GM21528 (cell line): ENCODE measurements around the gene SPATA31A6.
"Not testable (repeated sequence)": the region's sequence is repeated elsewhere in the genome, so short reads cannot be mapped to it uniquely, and the experiment has no call there.

ENCODE experiments used
- ATAC-seq: cut with Tn5 transposase; IDR thresholded peaks from one replicate; pipeline ENCODE4 v1.9.1; 2021; ENCODE audit warnings: mild to moderate bottlenecking, moderate library complexity; ENCODE audit not compliant: unreplicated experiment, low FRiP score

Gene SPATA31A6

DNA sequence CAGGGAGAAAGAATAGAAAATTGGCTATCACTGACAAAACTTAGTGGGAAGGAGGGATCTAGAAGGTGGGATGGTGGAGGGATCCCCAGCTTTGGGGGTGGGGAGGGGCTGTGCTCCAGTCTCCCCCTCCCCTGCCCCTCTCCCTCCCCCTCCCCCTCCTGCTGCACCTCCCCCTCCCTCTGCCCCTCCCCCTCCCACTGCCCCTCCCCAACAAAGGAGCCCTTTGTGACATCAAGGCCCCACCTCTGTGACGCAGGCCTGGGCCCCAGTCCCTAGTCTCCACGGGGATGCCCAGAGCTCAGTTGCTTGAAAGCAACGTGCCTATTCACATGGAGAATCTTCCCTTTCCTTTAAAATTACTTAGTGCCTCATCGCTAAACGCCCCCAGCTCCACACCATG is at the start of gene SPATA31A6:
SPATA31A6 (plus strand) TSS at position 301 of the 400 bp plus-strand sequence; CDS start at position 330, 29 bp downstream.
- ATAC-seq, result not testable (repeated sequence)

DNA sequence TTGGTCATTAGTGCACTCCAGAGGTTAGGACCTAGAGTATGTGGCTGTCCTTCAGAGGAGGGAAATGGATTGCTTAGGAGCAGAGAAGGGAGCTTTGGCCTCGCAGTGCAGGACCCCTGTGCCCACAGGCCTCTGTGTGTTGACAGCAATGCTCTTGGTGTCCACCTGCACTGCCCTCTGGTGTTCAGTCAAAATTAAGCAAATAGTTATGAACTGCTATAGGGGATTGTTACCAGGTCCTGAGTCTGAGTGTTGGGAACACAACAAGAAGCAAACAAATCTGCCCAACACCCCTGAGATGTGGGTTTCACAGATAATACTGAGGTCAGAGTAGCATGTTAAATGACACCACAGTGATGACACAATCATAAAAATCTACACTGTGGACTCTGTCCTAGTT is 23.2 kb upstream of the SPATA31A6 start:
- not testable (repeated sequence) for ATAC-seq

DNA sequence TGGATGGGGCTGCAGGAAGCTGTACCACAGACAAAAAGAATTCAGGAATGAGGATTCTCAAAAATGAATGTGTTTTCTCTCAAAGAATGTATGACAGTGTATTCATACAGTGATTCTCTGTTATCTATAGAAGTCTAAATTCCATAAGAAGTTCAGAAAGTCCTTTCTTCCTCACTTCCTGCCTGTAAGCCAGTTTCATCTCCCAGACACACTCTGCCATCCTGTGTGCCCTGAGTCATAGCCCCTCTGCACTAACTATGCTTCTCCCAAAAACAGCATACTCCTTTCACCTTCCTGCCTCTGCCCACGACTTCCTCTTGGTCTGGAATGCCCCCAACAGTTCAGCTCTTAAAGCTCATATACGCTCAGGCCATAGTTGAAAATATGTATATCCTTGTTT is 36.4 kb downstream of the SPATA31A6 start:
- not testable (repeated sequence) for ATAC-seq

DNA sequence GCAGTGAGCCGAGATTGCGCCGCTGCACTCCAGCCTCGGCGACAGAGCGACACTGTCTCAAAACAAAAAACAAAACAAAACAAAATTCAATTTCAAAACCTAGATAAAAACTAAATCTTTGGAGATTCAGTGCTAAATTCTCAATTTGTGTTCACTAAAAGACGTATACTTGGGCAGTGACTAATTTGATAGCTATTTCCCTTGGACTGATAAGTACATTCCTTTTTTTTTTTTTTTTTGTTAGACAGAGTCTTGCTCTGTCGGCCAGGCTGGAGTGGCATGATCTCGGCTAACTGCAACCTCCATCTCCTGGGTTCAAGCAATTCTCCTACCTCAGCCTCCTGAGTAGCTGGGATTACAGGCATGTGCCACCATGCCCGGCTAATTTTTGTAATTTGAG is 39.8 kb downstream of the SPATA31A6 start:
- not testable (repeated sequence) for ATAC-seq

DNA sequence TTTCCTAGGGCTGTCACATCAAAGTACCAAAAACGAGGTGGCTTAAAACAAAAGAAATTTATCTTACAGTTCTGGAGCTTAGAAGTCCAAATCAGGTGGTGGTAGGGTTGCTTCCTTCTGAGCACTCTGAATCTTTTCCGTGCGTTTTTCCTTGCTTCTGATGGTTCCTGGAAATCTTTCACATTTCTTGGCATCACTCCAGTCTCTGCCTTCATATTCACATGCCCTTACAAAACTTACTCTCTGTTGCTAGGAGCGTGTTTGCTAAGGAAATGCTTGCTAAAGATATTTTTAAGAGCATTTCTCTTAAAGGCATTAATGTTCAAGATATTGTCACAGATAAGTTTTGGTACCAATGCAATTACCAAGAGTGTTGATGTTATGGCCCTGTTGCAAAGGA is 49.6 kb downstream of the SPATA31A6 start:
- not testable (repeated sequence) for ATAC-seq

DNA sequence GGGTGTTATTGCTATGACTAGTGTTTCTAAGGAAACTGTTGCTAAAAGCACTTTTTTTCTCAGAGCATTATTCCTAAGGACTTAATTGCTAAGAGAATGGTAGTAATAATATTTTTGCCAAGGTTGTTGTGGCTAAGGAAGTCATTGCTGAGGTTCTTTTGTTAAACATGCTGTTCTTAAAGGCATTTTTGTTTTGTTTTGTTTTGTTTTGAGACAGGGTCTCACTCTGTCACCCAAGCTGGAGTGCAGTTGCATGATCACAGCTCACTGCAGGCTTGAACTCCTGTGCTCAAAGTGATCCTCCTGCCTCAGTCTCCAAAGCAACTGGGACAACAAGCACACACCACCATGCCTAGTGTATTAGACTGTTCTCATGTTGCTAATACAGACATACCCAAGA is 51.2 kb downstream of the SPATA31A6 start:
- not testable (repeated sequence) for ATAC-seq

DNA sequence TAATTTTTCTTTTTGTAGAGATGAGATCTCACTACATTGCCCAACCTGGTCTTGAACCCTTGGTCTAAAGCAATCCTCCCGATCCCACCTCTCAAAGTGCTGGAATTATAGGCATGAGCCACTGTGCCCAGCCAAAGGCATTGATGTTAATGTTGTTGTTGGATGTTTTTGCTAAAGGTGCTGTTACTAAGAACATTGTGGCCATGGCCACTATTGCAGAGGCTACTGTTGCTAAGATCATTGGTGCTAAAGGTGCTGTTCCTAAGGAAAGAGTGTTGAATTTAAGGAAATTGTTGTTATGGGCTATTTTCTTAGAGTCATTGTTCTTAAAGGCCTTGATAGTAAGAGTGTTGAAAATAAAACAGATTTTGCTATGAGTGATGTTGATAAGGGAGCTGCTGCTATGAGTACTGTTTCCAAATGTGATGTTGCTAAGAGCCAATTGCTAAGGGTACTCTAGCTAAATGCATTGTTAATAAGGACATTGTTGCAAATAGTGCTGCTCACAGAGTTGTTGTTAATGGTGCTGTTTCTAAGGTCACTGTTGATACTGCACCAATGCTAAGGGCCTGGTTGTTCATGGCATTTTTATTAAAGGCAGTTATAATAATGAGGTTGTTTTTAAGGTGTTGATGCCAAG is 52.0 kb downstream of the SPATA31A6 start:
- ATAC-seq, result not testable (repeated sequence)

DNA sequence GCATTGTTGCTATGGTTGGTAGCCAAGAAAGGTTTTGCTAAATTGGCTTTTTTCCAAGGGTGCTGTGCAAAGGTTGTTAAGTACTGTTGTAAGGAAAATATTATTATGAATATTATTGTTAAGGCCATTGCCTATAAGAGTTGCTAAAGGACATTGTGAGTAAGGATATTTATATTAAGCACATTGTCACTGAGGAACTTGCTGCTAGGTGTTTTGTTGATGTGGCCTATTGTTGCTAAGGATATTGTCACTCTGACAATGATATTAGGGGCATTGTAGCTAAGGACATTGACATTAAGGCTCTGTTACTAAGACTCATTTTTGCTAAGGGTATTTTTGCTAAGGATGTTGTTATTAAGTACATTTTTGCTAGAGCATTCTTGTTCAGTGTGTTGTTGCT is 52.6 kb downstream of the SPATA31A6 start:
- ATAC-seq, result not testable (repeated sequence)

DNA sequence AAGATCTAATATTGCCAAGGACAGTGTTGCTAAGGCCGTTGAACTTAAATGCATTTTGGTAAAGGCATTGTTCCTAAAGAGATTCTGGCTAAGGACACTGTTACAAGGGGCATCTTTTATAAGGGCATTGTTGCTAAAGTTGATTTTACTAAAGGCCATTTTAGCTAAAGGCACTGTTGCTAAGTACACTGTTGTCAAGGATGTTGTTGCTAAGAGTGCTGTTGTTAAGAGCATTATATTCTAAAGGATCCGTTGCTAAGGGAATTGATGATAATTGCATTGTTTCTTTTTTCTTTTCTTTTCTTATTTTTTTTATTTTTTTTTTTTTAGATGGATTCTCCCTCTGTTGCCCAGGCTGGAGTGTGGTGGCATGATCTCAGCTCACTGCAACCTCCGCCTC is 53.9 kb downstream of the SPATA31A6 start:
- not testable (repeated sequence) for ATAC-seq

DNA sequence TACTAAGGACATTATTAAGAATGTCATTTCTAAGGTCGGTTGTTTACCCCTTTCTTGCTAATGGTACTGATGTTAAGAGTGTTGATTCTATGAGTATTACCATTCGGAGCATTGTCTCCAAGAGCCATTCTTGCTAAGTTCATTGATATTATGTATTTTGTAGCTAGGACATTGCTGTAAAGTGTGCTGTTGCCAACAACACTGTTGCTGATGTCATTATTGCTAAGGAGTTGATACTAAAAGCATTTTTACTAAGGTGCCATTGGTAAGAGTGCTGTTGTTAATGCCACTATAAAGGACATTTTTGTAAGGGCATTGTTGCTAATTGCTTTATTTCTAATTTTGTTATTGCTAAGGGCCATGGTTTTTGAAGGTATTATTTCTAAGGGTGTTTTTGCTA is 55.4 kb downstream of the SPATA31A6 start:
- ATAC-seq, result not testable (repeated sequence)
